ENCODE measurements around the gene HRK.
"Not testable (repeated sequence)": the region's sequence is repeated elsewhere in the genome, so short reads cannot be mapped to it uniquely, and the experiment has no call there.

HRK gene

DNA sequence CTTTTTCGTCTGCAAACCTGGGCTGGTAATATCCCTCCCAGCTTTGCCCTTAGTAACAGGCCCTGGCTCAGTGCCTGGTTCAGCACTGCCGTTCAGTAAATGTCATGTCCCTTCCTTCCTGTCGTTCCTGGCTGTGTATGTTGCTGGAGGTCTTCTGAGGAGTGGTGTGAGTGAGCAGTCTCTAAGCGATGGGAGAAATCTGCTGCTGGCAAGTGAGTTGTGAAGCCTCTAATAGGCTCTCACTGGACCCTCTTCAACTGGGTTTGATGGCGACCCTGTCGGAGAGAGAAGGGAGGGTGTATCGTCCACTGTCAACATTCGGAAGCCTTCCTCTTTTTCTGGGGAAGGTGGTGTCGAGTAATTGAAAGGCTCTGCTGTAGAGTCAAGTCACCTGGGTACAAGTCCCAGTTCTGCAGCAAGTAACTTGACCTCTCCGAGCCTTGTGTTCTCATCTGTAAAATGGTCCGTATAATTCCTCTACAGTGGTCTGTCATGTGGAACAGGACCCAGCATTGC lies 62.8 kb downstream of the HRK start:
- DNase-seq: no peak

GRCh38 chr12:116814766-116815165 lies 66.5 kb downstream of the HRK start:
- DNase-seq: not testable (repeated sequence)

GRCh38 chr12:116813271-116814041 lies 67.8 kb downstream of the HRK start:
- DNase-seq: no peak

GRCh38 chr12:116812238-116812637 lies 69.0 kb downstream of the HRK start:
- no peak for DNase-seq

GRCh38 chr12:116808113-116809105 lies 72.8 kb downstream of the HRK start:
- DNase-seq: no peak

DNA sequence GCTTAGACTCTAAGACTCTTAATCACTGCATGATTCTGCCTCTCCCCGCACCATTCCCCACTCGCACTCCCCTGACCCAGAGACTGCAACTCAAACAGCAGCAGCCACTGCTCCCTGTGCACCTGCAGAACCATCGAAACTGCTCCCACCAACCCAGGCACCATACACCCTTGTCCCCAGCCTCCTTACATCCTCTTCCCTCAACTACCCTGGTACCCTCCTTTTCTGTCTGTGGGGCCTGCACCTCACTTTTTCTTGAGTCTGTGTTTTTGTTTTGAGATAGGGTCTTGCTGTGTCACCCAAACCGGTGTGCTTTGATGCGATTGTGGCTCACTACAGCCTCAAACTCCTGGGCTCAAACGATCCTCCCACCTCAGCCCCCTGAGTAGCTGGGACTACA lies 73.7 kb downstream of the HRK start:
- DNase-seq: no peak

- no peak for DNase-seq
These were observed 74.3 kb downstream of the HRK start for GRCh38 chr12:116806845-116807440.

Data from cortex of kidney (tissue), 1 donor.